T-helper 9 cell (primary cell): ENCODE measurements around the gene CNPPD1.

Experiments used
- DNase-seq: peaks from one replicate; pipeline ENCODE4 v3.0.0-alpha.2; 2020

Gene CNPPD1

GRCh38 chr2:219178377-219179175, 1.9 kb upstream of the CNPPD1 start:
- peak; percentile 37 for DNase-seq

GRCh38 chr2:219177552-219178376, 1.0 kb upstream of the CNPPD1 start, which contains the start of gene RETREG2:
Gene RETREG2 (plus strand): TSS chr2:219178275. CDS start chr2:219178353, 78 bp downstream.
- peak; percentile 75 for DNase-seq

- DNase-seq: no peak
Measured at GRCh38 chr2:219175928-219176817, 552 bp downstream of the CNPPD1 start.

GRCh38 chr2:219175486-219175885, 1.2 kb downstream of the CNPPD1 start:
- no peak for DNase-seq

DNA sequence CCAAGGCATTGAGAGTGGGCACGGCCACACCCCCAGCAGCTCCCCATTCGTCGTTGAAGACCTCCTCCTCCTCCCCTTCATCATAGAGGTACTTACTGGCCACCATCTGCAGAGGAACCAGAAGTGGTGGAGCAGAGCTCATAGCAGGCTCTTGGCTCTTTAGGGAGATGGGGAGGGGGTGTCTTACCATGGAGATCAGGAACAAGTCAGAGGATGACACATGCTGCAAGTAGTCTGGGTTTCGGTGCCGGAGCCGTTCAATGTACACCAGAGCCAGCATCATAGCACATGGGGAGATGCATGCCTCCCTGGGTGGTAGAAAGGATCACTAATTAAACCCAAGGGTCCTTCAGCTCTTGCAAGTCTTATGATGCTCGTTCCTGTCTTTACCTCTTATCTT, 1.9 kb downstream of the CNPPD1 start:
- DNase-seq: no peak

DNA sequence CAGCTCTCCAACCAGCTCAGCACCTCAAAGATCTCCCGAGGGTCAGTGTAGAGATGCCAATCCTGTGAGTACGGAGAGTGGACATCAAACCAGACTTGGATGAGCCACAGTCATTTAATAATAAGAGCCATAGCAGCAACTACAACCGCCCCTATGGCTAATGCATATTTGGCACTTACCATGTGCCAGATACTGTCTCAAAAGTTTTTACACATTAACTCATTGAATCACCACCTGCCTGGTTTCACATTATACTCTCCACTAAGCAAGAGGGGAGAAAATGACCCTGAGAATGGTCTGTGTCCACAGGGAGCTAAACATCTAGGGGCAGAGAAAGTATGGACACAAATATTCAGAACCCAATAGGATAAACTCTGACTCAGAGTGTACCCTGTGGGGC, 2.6 kb downstream of the CNPPD1 start:
- DNase-seq: no peak

DNA sequence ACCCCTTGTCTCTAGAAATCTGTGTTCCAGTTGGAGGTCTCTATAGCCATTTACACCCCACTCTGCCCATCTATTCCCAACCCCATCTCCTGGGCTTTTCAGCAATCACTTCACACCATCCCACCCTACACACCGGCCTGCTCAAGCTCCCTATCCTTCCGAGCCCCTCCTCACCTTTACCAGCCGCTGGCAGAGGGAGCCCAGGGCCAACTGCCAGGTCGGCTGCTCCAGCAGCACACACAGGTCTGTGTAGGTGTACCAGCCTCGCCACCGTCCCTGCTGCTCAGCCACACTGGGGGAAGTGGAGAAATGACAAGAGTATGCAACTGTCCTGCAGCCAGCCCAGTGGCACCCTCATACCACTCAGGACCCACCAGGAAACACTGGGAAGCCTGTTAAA, 3.5 kb downstream of the CNPPD1 start:
- no peak for DNase-seq

GRCh38 chr2:219172231-219173154, 4.2 kb downstream of the CNPPD1 start:
- DNase-seq: no peak

DNA sequence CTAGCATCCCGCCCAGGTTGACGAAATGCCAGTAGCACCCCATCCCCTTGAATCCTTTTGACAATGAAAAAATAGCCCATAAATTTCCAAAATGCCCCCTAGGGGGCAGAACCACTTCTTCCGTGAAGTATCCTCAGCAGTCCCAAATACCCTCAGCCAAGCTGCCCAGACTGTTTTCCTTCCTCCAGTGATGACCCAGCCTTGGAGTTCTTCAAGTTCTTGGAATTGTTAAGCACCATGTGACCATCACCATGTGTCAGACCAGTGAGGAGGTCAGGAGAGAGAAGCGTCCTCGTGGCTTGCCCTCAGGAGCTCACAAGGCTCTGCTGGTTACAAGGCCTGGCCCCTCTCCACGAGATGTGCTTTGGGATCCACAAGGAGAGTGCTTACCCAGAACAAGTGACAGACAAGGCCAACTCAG, 5.5 kb downstream of the CNPPD1 start:
- DNase-seq: peak; percentile 12

- no peak for DNase-seq
Measured at GRCh38 chr2:219169930-219170654, 6.6 kb downstream of the CNPPD1 start, which contains the start of gene SLC23A3. Gene SLC23A3 (minus strand): TSS chr2:219170029. CDS start chr2:219169984, 45 bp downstream.

DNA sequence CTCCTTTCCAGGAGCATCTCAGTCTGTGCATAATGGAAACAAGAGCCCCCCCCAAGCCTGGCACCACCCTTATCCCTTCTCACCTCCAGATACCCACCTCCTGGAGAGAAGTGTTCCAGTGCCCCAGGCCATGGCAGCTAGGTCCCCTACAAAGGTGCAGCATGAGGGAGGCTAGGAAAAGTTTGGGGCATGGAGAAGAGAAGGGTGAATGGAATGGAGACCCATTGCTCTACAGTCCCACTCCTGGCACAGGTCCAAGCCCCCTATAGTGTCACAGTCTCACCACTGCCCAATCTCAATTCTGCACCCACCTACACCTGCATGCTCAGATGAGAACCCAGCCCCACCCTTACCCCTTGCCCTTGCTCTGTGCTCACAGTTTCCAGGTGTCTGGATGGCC, 7.8 kb downstream of the CNPPD1 start:
- no peak for DNase-seq

- DNase-seq: no peak
Measured at GRCh38 chr2:219168526-219168925, 8.2 kb downstream of the CNPPD1 start.

GRCh38 chr2:219167997-219168396, 8.7 kb downstream of the CNPPD1 start:
- DNase-seq: no peak

DNA sequence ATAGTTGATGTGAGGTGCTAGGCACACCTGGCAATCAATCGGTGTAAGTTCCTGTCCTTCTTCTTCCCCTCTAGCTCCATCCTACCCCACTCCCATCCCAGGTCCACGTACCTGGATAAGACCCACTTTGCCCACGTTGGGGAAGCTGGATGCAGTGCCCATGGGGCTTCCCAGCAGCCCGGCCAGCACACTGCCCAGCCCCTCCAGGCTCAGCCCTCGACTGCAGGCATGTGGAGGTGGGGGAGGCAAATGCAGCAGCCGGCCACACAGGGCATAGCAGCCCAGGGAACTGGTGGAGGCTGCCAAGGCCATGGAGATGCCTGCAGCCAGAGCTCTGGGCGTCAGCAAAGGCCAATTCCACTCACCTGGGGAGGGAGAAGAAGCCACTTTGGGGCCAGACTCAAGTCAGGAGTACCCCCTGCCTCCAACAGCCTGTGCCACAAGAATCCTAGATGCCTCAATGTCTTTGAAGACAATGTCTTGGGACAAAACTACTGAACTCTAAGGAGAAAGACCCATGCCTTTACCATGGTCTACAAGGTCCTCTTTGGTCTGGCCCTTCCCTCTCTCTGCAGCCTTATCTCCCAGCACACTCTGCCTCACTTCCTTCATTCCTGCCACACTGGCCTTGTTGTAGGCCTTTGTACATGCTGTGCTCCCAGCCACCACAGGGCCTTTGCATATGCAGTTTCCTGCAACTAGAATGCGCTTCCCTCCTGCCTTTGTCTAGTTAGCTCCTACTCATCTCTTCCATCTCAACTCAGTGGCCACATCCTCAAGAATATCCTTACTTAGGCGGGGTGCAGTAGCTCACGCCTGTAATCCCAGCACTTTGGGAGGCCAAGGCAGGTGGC, 11.4 kb downstream of the CNPPD1 start:
- DNase-seq: no peak

- no peak for DNase-seq
Measured at GRCh38 chr2:219163156-219163555, 13.6 kb downstream of the CNPPD1 start.

GRCh38 chr2:219161097-219161496, 15.6 kb downstream of the CNPPD1 start:
- DNase-seq: no peak

DNA sequence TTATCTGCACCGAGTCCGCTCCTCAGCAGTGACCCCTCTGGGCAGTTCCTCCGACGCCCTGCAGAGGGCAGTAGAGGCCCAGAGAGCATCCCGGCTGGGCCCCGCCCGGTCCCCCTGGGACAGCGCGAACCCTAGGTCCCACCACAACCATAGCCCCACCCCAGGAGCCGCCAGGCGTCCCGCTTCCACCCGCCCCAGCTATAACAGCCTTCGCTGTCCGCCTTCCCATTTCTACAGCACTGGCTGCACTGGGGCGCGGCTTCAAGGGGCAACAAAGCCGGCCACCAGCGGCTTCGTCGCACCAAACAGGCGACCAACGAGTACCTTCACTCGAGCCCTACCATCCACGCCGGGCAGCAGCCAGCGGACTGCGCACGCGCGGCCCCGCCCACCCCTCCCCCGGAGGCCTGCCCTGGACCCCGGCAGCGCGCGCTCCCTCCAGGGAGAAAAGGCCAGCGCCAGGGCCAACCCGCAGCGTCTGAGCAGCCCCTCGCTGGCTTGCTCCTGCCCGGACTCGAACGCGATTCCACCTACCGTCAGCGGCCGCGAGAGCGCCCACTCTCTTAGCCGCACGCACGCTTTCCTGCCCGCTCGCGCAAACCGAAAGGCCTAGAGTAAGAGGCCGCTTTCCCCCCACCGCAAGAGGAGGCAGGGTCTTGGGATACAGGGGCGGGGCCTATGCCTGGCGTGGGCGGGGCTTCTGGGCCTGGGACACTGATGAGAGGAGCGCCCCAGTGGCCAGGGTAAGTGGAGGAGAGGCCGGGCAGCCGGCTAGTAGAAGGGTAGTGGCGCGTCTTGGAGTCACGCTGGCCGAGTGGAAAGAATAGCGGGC, 16.3 kb downstream of the CNPPD1 start, which contains the start of gene NHEJ1:
NHEJ1 (minus strand) TSS at position 630 of the 832 bp plus-strand sequence. CDS start 2,453 bp downstream, outside the sequence.
- DNase-seq: peak; percentile 87

GRCh38 chr2:219159771-219160185, 16.9 kb downstream of the CNPPD1 start:
- no peak for DNase-seq

GRCh38 chr2:219158586-219158985, 18.1 kb downstream of the CNPPD1 start:
- no peak for DNase-seq
